HepG2 (cell line): ENCODE measurements around the gene PLSCR3. TPM values are rescaled to one million over a fixed set of nuclear protein-coding genes. Genes with fewer than 3 reads are reported as not detected.

Experiments
- ARID5B ChIP-seq: IDR thresholded peaks from 2 replicates; pipeline ENCODE4 v1.4.0; 2020; ENCODE audit warnings: mild to moderate bottlenecking, missing genetic modification reagents
- E2F5 ChIP-seq: sonication (generic); formaldehyde crosslinking; conservative IDR thresholded peaks from 2 replicates; pipeline ENCODE4 v1.4.0; 2020; ENCODE audit warnings: missing genetic modification reagents
- FOSL2 ChIP-seq: sonication (generic); formaldehyde crosslinking; IDR thresholded peaks from 2 replicates; pipeline ENCODE4 v1.4.0; 2020; ENCODE audit warnings: missing genetic modification reagents
- HIVEP1 ChIP-seq: sonication (generic); formaldehyde crosslinking; IDR thresholded peaks from 2 replicates; pipeline ENCODE4 v1.4.0; 2020; ENCODE audit warnings: mild to moderate bottlenecking, missing genetic modification reagents
- HOXA3 ChIP-seq: sonication (generic); formaldehyde crosslinking; IDR thresholded peaks from 2 replicates; pipeline ENCODE4 v1.5.0; 2020; ENCODE audit warnings: missing genetic modification reagents
- IKZF5 ChIP-seq: IDR thresholded peaks from 2 replicates; pipeline ENCODE4 v1.6.1; 2018; ENCODE audit warnings: missing genetic modification reagents, mild to moderate bottlenecking, missing compliant biosample characterization
- IRX3 ChIP-seq: sonication (generic); formaldehyde crosslinking; IDR thresholded peaks from 2 replicates; pipeline ENCODE4 v1.8.1; 2023; ENCODE audit warnings: mild to moderate bottlenecking, low read depth, missing genetic modification reagents, borderline replicate concordance
- MIER3 ChIP-seq: IDR thresholded peaks from 2 replicates; pipeline ENCODE4 v1.6.1; 2016; ENCODE audit warnings: missing compliant biosample characterization, borderline replicate concordance
- RXRB ChIP-seq: IDR thresholded peaks from 2 replicates; pipeline ENCODE4 v1.6.1; 2016; ENCODE audit warnings: borderline replicate concordance, missing genetic modification reagents, missing compliant biosample characterization
- TCF12 ChIP-seq, 2 experiments: fragments of 450-650 bp in 1 of 2; sonication (generic) in 1 of 2; formaldehyde crosslinking in 1 of 2; IDR thresholded peaks; 2 replicates each; pipeline versions ENCODE4 v1.6.1 to v1.8.0; 2017 to 2022; ENCODE audit warnings: antibody characterized with exemption in 1 of 2, mild to moderate bottlenecking in 1 of 2, missing genetic modification reagents in 1 of 2, moderate library complexity in 1 of 2
- TIGD3 ChIP-seq: sonication (generic); formaldehyde crosslinking; IDR thresholded peaks from 2 replicates; pipeline ENCODE4 v1.5.1; 2020; ENCODE audit warnings: mild to moderate bottlenecking, missing genetic modification reagents, borderline replicate concordance
- ZBTB33 ChIP-seq: sonication (generic); formaldehyde crosslinking; IDR thresholded peaks from 2 replicates; pipeline ENCODE4 v1.4.0; 2020; ENCODE audit warnings: missing genetic modification reagents
- ZNF572 ChIP-seq: sonication (generic); formaldehyde crosslinking; IDR thresholded peaks from 2 replicates; pipeline ENCODE4 v1.5.1; 2020; ENCODE audit warnings: mild to moderate bottlenecking, missing genetic modification reagents
- ZNF580 ChIP-seq: IDR thresholded peaks from 2 replicates; pipeline ENCODE4 v1.6.1; 2016; ENCODE audit warnings: low read depth, borderline replicate concordance
- ZNF644 ChIP-seq: IDR thresholded peaks from 2 replicates; pipeline ENCODE4 v1.6.1; 2016; ENCODE audit warnings: low read depth
- ZNF704 ChIP-seq: sonication (generic); formaldehyde crosslinking; IDR thresholded peaks from 2 replicates; pipeline ENCODE4 v1.8.1; 2023; ENCODE audit warnings: mild to moderate bottlenecking, inconsistent platforms, moderate library complexity, missing genetic modification reagents, borderline replicate concordance
- ZNF792 ChIP-seq: IDR thresholded peaks from 2 replicates; pipeline ENCODE4 v1.6.1; 2016
- ZSCAN25 ChIP-seq: sonication (generic); formaldehyde crosslinking; IDR thresholded peaks from 2 replicates; pipeline ENCODE4 v1.8.0; 2022; ENCODE audit warnings: mild to moderate bottlenecking, missing genetic modification reagents
- polyA plus RNA-seq, 8 experiments: library from polyadenylated mRNA; depleted of rRNA in 3 of 8; stranded (reverse) in 7 of 8; unstranded in 1 of 8; fragments of >200 nt; fragmentation: Illumina TruSeq in 4 of 8; extraction: Trizol in 4 of 8; gene quantifications; 2 replicates each; pipeline versions ENCODE4 v1.2.1 to v1.2.3, GENCODE V29; 2011 to 2016; ENCODE audit warnings: low read depth in 4 of 8, missing spikeins in 1 of 8, mixed read lengths in 1 of 8; ENCODE audit not compliant: insufficient read depth in 1 of 8
- total RNA-seq, 5 experiments: library from RNA; depleted of rRNA; stranded (reverse); fragments of >200 nt; fragmentation: Illumina TruSeq; extraction: Trizol; gene quantifications; 2 replicates each; pipeline ENCODE4 v1.2.3, GENCODE V29; 2016; ENCODE audit warnings: low read depth in 1 of 5

The PLSCR3 gene
- total and polyA plus RNA-seq, 2 of the 13 experiments (the other 11 are each of a cell fraction or from before 2014, with no cell fraction given), result 5.6 to 6.2 TPM

GRCh38 chr17:7356072-7356549 lies 38.2 kb downstream of the PLSCR3 start (continued):
- TF ChIP-seq ZSCAN25, result peak; percentile 71; the same call in 1 of the 2 replicates
- no peak for TF ChIP-seq IRX3 (CRISPR knock-in tag)
- peak; percentile 43; the same call in 1 of the 2 replicates for TF ChIP-seq HOXA3 (CRISPR knock-in tag)
- no peak for TF ChIP-seq ZNF644 (CRISPR knock-in tag)
- TF ChIP-seq ZBTB33, result peak; percentile 34; the same call in 1 of the 2 replicates
- TF ChIP-seq TCF12 (IDR thresholded peaks at IDR 0.05), result no peak
- TF ChIP-seq TCF12 (CRISPR knock-in tag; IDR thresholded peaks at IDR 0.05), result no peak
- peak; percentile 55; the same call in 1 of the 2 replicates for TF ChIP-seq IKZF5 (CRISPR knock-in tag)
- TF ChIP-seq MIER3, result peak; percentile 65; the same call in 1 of the 2 replicates
- TF ChIP-seq HIVEP1 (CRISPR knock-in tag), result no peak
- no peak for TF ChIP-seq ZNF704 (CRISPR knock-in tag)
- no peak; the same call in 1 of the 2 replicates for TF ChIP-seq FOSL2
- no peak for TF ChIP-seq TIGD3 (CRISPR knock-in tag)
- peak; percentile 57; the same call in 1 of the 2 replicates for TF ChIP-seq ZNF572 (CRISPR knock-in tag)
- TF ChIP-seq ZNF580 (CRISPR knock-in tag), result peak; percentile 51; the same call in 1 of the 2 replicates
- TF ChIP-seq ARID5B, result 0 out of 2 replicates have a peak, but pooled peaks have one; percentile 9
- no peak for TF ChIP-seq RXRB (CRISPR knock-in tag)
- 0 out of 2 replicates have a peak, but pooled peaks have one; percentile 30 for TF ChIP-seq ZNF792
- no peak for TF ChIP-seq E2F5 (CRISPR knock-in tag)
